Measurements from ENCODE around the gene HS3ST3B1. TPM values are rescaled to one million over a fixed set of nuclear protein-coding genes. Genes with fewer than 3 reads are reported as not detected.

HS3ST3B1 gene
- total and polyA plus RNA-seq, 3 donors from 2014 or later: 1.5 to 2.1 (median 1.9) TPM

DNA sequence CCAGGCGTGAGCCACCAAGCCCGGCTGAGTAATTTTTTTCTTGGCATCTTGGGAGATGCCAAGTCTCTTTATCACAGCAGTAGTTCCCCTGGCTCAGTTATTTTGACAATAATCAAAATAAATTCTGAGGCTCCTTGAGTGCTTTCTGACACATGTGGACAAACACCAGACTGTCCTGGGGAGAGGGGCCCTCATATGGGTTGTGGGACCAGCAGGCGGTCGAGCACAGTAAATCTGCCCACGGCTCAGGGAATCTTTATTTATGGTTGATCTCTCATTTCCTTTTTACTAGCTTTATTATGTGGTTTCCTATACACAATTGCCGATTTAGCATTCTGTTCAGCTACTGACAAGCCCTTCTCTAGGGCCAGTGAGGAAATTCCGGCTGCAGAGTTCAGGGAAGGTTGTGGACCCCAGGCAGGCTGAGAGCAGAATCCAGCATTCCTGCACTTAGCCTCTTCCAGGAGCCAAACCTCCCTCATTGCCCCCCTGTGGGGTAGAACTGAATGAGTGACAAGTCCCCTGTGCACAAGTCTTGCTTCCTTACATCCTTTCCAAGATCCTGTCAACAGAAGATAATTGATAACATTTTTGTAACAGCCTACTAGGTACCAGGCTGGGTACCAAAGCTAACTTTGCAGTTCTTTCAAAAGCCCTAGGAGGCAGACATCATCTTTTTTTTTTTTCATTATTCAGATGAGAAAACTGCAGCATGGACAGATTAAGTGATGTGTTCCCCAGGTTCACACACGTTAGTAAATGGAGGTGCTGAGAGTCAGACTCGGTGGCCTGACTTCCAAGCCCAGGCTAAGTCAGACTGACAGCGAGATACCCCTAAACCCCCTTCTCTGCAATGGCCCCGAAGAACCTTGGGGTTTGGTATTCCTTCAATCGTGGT lies 40.2 kb downstream of the HS3ST3B1 start:
- WGBS, 2 donors: 74 to 75% methylated on average over 12 of the region's 12 CpGs
- no peaks in the 10 kb centered on the region for H3K27me3 ChIP-seq
- intact Hi-C loops (cut with DNase I; ENCODE audit: low total_unique reads): no loop called here
- no peak for TF ChIP-seq POLR2A (IDR thresholded peaks at IDR 0.05)
- no peak for DNase-seq
- no peaks in the 10 kb centered on the region for H3K36me3 ChIP-seq (ENCODE audit: low read depth, missing control alignments)
- no peaks in the 10 kb centered on the region for H3K4me1 ChIP-seq
- H3K9me3 ChIP-seq: no peaks in the 10 kb centered on the region
- H3K27ac ChIP-seq: no peak overlapping the region
- H3K4me3 ChIP-seq: no peak overlapping the region

- Histone ChIP-seq H3K4me3 (no peak overlapping the region), H3K27me3 (no peaks in the 10 kb centered on the region), H3K36me3 (ENCODE audit: low read depth, missing control alignments) (no peaks in the 10 kb centered on the region), H3K9me3 (no peaks in the 10 kb centered on the region), H3K27ac (no peak overlapping the region), H3K4me1 (no peaks in the 10 kb centered on the region)
- TF ChIP-seq, protein P1, sequence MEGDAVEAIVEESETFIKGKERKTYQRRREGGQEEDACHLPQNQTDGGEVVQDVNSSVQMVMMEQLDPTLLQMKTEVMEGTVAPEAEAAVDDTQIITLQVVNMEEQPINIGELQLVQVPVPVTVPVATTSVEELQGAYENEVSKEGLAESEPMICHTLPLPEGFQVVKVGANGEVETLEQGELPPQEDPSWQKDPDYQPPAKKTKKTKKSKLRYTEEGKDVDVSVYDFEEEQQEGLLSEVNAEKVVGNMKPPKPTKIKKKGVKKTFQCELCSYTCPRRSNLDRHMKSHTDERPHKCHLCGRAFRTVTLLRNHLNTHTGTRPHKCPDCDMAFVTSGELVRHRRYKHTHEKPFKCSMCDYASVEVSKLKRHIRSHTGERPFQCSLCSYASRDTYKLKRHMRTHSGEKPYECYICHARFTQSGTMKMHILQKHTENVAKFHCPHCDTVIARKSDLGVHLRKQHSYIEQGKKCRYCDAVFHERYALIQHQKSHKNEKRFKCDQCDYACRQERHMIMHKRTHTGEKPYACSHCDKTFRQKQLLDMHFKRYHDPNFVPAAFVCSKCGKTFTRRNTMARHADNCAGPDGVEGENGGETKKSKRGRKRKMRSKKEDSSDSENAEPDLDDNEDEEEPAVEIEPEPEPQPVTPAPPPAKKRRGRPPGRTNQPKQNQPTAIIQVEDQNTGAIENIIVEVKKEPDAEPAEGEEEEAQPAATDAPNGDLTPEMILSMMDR (IDR thresholded peaks at IDR 0.05): no peak
- TF ChIP-seq POLR2A (IDR thresholded peaks at IDR 0.05): no peak
- no peak for DNase-seq
- WGBS, 2 donors: 73 to 81% methylated on average over 5 of the region's 5 CpGs
- intact Hi-C loops (cut with DNase I; ENCODE audit: low total_unique reads): no loop called here
Observed at GRCh38 chr17:14341866-14342265, 41.0 kb downstream of the HS3ST3B1 start.

GRCh38 chr17:14346801-14347200 lies 45.9 kb downstream of the HS3ST3B1 start:
- Histone ChIP-seq H3K27ac (no peak overlapping the region), H3K4me1 (no peaks in the 10 kb centered on the region), H3K4me3 (no peak overlapping the region), H3K36me3 (ENCODE audit: low read depth, missing control alignments) (no peaks in the 10 kb centered on the region), H3K27me3 (no peaks in the 10 kb centered on the region), H3K9me3 (no peaks in the 10 kb centered on the region)
- DNase-seq: no peak
- intact Hi-C loops (cut with DNase I; ENCODE audit: low total_unique reads): no loop called here
- TF ChIP-seq, protein P1 (IDR thresholded peaks at IDR 0.05): no peak
- no peak for TF ChIP-seq POLR2A (IDR thresholded peaks at IDR 0.05)
- 63 to 78% methylated on average over 5 to 6 of the region's 6 CpGs for WGBS, 2 donors

DNA sequence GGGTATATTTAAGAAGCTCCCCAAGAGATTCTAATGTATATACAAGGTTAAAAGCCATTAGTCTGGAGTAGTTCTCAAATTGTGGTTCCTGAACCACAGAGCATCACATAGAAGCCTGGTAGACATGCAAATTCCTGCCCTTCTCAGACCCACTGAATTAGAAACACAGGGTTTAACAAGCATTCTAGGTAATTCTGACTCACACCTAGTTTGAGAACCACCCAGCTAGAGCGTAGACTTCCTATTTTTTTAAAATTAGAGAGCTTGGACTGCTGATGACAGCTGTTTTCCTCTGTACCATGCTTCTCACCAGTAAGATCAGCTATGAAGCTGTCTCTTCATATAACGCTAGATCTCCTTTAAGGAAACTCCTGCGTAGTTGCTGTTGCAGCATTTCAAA lies 50.6 kb downstream of the HS3ST3B1 start:
- intact Hi-C loops (cut with DNase I; ENCODE audit: low total_unique reads): no loop called here
- no peak for DNase-seq
- Histone ChIP-seq H3K9me3 (no peaks in the 10 kb centered on the region), H3K36me3 (ENCODE audit: low read depth, missing control alignments) (no peaks in the 10 kb centered on the region), H3K4me3 (no peak overlapping the region), H3K4me1 (no peaks in the 10 kb centered on the region), H3K27me3 (no peaks in the 10 kb centered on the region), H3K27ac (no peak overlapping the region)
- WGBS, 2 donors: 85 to 94% methylated on average over 3 of the region's 3 CpGs
- TF ChIP-seq, protein P1 (IDR thresholded peaks at IDR 0.05): no peak
- TF ChIP-seq POLR2A (IDR thresholded peaks at IDR 0.05): no peak

DNA sequence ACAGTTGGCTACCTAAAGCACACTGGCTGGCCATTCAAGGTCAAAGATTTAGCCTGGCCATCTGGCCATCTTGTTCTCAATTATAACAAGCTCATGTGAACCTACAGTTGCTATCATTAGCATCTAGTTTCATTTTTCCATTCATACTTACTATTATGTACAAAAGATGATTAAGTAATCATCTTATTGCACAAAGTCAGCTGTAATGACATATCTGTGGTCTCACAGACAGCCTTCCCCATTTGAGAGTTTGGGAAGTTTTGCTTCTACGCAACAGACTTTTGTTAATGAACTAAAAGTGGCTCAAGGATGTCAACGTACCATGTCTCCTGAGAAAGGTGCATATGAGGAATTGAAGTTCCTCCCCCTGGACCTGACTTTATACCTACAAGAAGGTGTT lies 51.3 kb downstream of the HS3ST3B1 start:
- no peaks in the 10 kb centered on the region for H3K27me3 ChIP-seq
- no peaks in the 10 kb centered on the region for H3K4me1 ChIP-seq
- intact Hi-C loops (cut with DNase I; ENCODE audit: low total_unique reads): no loop called here
- no peaks in the 10 kb centered on the region for H3K36me3 ChIP-seq (ENCODE audit: low read depth, missing control alignments)
- H3K4me3 ChIP-seq: no peak overlapping the region
- WGBS, 2 donors: 60 to 87% methylated on average over 2 of the region's 2 CpGs
- no peak for DNase-seq
- TF ChIP-seq, protein P1 (IDR thresholded peaks at IDR 0.05): no peak
- TF ChIP-seq POLR2A (IDR thresholded peaks at IDR 0.05): no peak
- no peak overlapping the region for H3K27ac ChIP-seq
- no peaks in the 10 kb centered on the region for H3K9me3 ChIP-seq
